ENCODE measurements around the gene RLIM. TPM values are rescaled to one million over a fixed set of nuclear protein-coding genes. Genes with fewer than 3 reads are reported as not detected.

Gene RLIM
- total RNA-seq, 4 donors from 2014 or later: 13.6 to 28.8 (median 25.4) TPM

DNA sequence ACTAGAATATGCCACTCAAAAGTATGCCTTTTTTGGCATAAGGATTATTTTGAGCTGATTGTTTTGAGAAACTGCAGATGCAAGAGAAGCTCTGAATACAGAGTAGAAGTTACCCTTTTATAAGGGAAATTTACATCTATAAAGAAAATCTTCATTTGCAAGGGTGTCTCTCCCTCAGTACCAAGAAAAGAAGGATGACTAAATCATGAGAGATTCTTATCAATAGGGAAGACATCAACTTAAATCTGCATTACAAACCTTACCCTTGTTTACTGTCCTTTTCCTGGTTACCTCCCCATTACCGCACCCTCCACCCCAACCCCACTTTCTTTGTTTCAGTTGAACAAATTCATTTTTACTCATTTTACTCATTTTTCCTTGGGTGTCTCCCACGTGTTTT is 62.5 kb downstream of the RLIM start:
- 38 to 47% methylated on average over 2 of the region's 2 CpGs for WGBS, 2 donors
- intact Hi-C loops (cut with DNase I): loop anchor here (10.0 kb wide), 1 partner anchor 167 kb away; no protein-coding TSS in a partner anchor
- no peak for DNase-seq
- no peaks in the 10 kb centered on the region for H3K4me1 ChIP-seq
- H3K27me3 ChIP-seq: no peaks in the 10 kb centered on the region
- TF ChIP-seq, protein P1, sequence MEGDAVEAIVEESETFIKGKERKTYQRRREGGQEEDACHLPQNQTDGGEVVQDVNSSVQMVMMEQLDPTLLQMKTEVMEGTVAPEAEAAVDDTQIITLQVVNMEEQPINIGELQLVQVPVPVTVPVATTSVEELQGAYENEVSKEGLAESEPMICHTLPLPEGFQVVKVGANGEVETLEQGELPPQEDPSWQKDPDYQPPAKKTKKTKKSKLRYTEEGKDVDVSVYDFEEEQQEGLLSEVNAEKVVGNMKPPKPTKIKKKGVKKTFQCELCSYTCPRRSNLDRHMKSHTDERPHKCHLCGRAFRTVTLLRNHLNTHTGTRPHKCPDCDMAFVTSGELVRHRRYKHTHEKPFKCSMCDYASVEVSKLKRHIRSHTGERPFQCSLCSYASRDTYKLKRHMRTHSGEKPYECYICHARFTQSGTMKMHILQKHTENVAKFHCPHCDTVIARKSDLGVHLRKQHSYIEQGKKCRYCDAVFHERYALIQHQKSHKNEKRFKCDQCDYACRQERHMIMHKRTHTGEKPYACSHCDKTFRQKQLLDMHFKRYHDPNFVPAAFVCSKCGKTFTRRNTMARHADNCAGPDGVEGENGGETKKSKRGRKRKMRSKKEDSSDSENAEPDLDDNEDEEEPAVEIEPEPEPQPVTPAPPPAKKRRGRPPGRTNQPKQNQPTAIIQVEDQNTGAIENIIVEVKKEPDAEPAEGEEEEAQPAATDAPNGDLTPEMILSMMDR (IDR thresholded peaks at IDR 0.05): no peak
- no peak for TF ChIP-seq POLR2A (IDR thresholded peaks at IDR 0.05)
- H3K27ac ChIP-seq: no peak overlapping the region
- no peak overlapping the region for H3K4me3 ChIP-seq
- H3K36me3 ChIP-seq: no peaks in the 10 kb centered on the region
- H3K9me3 ChIP-seq: no peaks in the 10 kb centered on the region

DNA sequence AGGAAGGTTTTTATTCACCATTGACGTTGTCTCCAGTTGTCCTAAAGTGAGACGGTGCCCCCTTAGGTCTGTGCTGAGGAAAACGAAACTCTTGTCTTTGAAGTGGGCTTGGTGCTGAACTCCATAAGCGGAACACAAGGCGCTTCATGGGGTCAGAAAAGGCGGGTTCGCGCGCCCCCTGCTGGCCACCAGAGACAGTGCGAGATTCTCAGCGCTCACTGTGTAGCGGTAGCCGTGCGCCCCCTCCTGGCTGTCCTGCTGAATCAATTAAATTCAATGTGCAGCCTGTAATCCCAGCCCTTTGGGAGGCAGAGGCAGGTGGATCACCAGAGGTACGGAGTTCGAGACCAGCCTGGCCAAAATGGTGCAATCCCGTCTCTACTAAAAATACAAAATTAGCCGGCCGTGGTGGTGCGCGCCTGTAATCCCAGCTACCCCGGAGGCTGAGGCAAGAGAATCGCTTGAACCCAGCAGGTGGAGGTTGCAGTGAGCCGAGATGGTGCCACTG is 64.1 kb downstream of the RLIM start:
- intact Hi-C loops (cut with DNase I): loop anchor here (10.0 kb wide), 1 partner anchor 166 kb away; no protein-coding TSS in a partner anchor
- no peak overlapping the region for H3K27ac ChIP-seq
- H3K9me3 ChIP-seq: no peaks in the 10 kb centered on the region
- H3K36me3 ChIP-seq: no peaks in the 10 kb centered on the region
- WGBS, 2 donors: 40% methylated on average over 12 of the region's 24 CpGs; no CpG with 5 or more reads in 1 of the 2 donors
- peak overlapping the region in 1 of 4 donors; percentile 36 for H3K4me3 ChIP-seq
- H3K27me3 ChIP-seq: no peaks in the 10 kb centered on the region
- no peak for TF ChIP-seq POLR2A (IDR thresholded peaks at IDR 0.05)
- TF ChIP-seq, protein P1 (IDR thresholded peaks at IDR 0.05): peak; percentile 90 to 99 (median 96)
- H3K4me1 ChIP-seq: no peaks in the 10 kb centered on the region
- DNase-seq: peak; percentile 18

DNA sequence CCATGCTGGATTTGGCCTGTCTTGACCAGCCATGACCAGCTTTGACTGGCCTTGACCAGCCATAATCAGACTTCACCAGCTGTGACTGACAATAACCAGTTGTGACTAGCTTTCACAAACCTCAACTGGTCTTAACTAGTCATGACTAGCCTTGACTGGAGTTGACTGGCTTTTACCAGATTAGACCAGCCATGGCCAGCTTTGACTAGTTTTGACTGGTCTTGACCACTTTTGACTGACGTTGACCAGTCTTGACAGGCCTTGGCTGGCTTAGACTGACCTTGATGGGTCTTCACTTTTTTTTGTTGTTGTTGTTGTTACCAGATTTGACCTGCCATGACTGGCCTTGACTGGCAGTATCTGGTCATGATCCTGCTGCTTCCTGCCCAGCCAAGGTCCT is 67.4 kb downstream of the RLIM start:
- H3K36me3 ChIP-seq: no peaks in the 10 kb centered on the region
- no peak overlapping the region for H3K4me3 ChIP-seq
- H3K9me3 ChIP-seq: no peaks in the 10 kb centered on the region
- no peak for DNase-seq
- no peaks in the 10 kb centered on the region for H3K27me3 ChIP-seq
- H3K4me1 ChIP-seq: no peaks in the 10 kb centered on the region
- WGBS, 2 donors: 69 to 83% methylated on average over 1 of the region's 1 CpG
- intact Hi-C loops (cut with DNase I): no loop called here
- TF ChIP-seq, protein P1 (IDR thresholded peaks at IDR 0.05): no peak
- no peak for TF ChIP-seq POLR2A (IDR thresholded peaks at IDR 0.05)
- H3K27ac ChIP-seq: no peak overlapping the region

DNA sequence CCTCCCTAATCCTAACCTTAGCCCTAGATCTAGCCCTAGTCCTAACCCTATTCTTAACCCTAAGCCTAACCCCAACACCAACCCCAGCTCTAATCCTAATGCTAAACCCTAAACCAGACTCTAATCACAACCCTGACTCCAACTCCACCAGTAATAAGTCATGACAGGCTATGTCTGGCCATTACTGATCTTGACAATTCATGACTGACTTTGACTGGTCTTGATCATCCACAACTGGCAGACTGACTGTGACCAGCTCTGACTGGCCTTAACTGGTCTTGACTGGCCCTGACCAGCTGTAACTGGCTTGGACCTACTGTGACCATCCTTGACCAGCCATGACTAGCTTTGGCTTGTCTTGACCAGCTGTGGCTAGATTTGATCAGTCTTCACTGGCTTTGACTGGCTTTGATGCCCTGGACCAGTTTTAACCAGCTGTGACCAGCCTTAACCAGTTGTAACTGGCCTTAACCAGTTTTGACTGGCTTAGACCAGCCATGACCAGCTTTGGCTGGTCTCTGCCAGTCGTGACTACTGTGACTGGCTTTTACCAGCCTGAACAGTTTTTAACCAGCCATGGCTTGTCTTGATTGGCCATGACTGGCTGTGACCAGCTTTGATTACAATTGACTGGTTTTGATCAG is 68.4 kb downstream of the RLIM start:
- Histone ChIP-seq H3K27ac (no peak overlapping the region), H3K36me3 (no peaks in the 10 kb centered on the region), H3K4me1 (no peaks in the 10 kb centered on the region), H3K9me3 (no peaks in the 10 kb centered on the region), H3K27me3 (no peaks in the 10 kb centered on the region), H3K4me3 (no peak overlapping the region)
- TF ChIP-seq, protein P1 (IDR thresholded peaks at IDR 0.05): no peak
- no peak for DNase-seq
- no CpG with 5 or more reads among the region's 1 CpG for WGBS, 2 donors
- intact Hi-C loops (cut with DNase I): no loop called here

DNA sequence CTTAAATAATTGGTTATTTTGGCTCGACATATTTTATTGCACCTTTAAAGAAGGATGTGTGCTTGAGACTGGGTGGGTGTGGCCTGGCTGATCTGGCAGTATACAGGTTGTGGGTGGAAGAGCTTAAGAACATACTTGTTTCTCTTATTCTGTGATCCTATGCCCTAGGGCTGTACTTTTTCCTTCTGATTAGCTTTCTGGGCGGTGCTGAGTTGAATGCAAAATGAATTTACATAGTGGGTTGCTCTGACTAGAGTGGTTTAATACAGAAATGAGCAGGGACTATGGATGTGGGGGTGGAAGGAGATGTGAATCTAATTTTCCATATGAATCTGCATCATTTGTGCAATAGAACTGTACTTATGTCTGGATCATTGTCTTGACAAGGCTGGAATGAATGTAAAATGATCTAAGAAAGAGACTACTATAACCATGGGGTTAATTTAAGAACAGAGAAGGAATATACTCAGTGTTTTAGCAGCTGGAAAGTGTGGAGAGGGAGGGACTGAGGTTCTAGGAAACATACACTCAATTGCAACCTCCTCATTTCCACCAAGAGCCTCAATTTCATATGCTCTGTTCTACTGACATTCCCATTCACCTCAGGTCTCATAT is 73.7 kb downstream of the RLIM start:
- 25 to 50% methylated on average over 1 to 2 of the region's 2 CpGs for WGBS, 2 donors
- TF ChIP-seq, protein P1 (IDR thresholded peaks at IDR 0.05): no peak
- no peak for TF ChIP-seq POLR2A (IDR thresholded peaks at IDR 0.05)
- Histone ChIP-seq H3K27ac (no peak overlapping the region), H3K4me1 (peaks cover 0 to 17% (median 0%) of the 10 kb centered on the region in 3 donors), H3K9me3 (no peaks in the 10 kb centered on the region), H3K4me3 (no peak overlapping the region), H3K27me3 (no peaks in the 10 kb centered on the region), H3K36me3 (no peaks in the 10 kb centered on the region)
- intact Hi-C loops (cut with DNase I): no loop called here
- DNase-seq: no peak
